BLaER1 (cell line): Measurements from ENCODE around the gene KIF4B.

Experiments used
- H3K27ac ChIP-seq: shearing (Covaris generic); formaldehyde crosslinking; 2 replicates; pipeline ENCODE4 v1.8.1; 2022
- H3K27me3 ChIP-seq: shearing (Covaris generic); formaldehyde crosslinking; 2 replicates; pipeline ENCODE4 v1.8.1; 2022
- H3K36me3 ChIP-seq: shearing (Covaris generic); formaldehyde crosslinking; 2 replicates; pipeline ENCODE4 v1.8.1; 2022
- H3K4me1 ChIP-seq: shearing (Covaris generic); formaldehyde crosslinking; 2 replicates; pipeline ENCODE4 v1.8.1; 2022
- H3K4me2 ChIP-seq: shearing (Covaris generic); formaldehyde crosslinking; 2 replicates; pipeline ENCODE4 v1.8.1; 2022
- H3K4me3 ChIP-seq: shearing (Covaris generic); formaldehyde crosslinking; 2 replicates; pipeline ENCODE4 v1.8.1; 2022
- H3K9ac ChIP-seq: shearing (Covaris generic); formaldehyde crosslinking; 2 replicates; pipeline ENCODE4 v1.8.1; 2022
- H3K9me3 ChIP-seq: shearing (Covaris generic); formaldehyde crosslinking; 2 replicates; pipeline ENCODE4 v1.8.1; 2022
- H4K20me1 ChIP-seq: shearing (Covaris generic); formaldehyde crosslinking; 2 replicates; pipeline ENCODE4 v1.8.1; 2022
- Cebpa-rat ChIP-seq: shearing (Covaris generic); IDR thresholded peaks from 2 replicates; pipeline ENCODE4 v1.8.1; 2022

KIF4B gene

DNA sequence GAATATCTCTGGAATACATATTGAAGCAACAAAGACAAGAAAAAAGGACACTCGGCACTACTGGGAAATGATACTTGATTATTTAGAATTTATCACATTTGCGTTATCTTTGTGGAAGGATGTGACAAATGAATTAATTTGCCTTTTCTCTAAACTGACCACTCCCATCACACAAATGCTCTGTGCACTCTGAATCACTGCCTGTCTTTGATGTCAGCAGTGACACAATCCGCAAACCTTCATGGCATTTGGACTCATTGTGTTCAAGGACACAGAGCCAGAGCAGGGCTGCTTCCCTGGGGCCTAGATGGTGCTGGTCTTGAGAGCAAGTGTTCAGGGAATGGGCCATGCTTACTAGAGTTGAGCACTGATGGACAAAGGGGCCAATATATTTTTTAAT is 4.9 kb upstream of the KIF4B start:
- TF ChIP-seq Cebpa-rat = no peak
- Histone ChIP-seq H3K27me3 (no peaks in the 10 kb centered on the region), H3K9me3 (peaks cover 10% of the 10 kb centered on the region)

DNA sequence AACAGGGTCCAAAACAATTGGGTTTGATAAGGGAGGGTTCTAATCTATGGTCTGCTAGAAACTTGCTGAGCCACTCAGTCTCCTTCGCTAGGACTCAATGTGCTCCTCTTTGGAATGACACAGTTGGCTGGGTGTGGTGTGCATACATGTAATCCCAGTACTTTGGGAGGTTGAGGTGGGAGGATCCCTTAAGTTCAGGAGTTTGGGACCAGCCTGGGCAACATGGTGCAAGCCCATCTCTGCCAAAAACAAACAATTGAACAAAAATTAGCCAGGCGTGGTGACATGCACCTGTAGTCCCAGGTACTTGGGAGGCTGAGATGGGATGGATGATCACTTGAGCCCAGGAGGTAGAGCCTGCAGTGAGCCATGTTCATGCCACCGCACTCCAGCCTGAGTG is 2.7 kb upstream of the KIF4B start:
- no peaks in the 10 kb centered on the region for H3K27me3 ChIP-seq
- H3K4me2 ChIP-seq = no peak overlapping the region
- no peak overlapping the region for H3K27ac ChIP-seq
- no peaks in the 10 kb centered on the region for H3K9me3 ChIP-seq
- H3K4me1 ChIP-seq = no peaks in the 10 kb centered on the region
- H3K9ac ChIP-seq = no peak overlapping the region
- H4K20me1 ChIP-seq = no peaks in the 10 kb centered on the region
- H3K4me3 ChIP-seq = no peak overlapping the region
- no peak for TF ChIP-seq Cebpa-rat
- no peaks in the 10 kb centered on the region for H3K36me3 ChIP-seq

More for the DNA sequence above, 4.9 kb upstream of the KIF4B start:
- no peak overlapping the region for H3K4me2 ChIP-seq
- H3K27ac ChIP-seq = no peak overlapping the region
- H3K9ac ChIP-seq = no peak overlapping the region
- H4K20me1 ChIP-seq = no peaks in the 10 kb centered on the region
- no peak overlapping the region for H3K4me3 ChIP-seq
- no peaks in the 10 kb centered on the region for H3K36me3 ChIP-seq
- no peaks in the 10 kb centered on the region for H3K4me1 ChIP-seq

DNA sequence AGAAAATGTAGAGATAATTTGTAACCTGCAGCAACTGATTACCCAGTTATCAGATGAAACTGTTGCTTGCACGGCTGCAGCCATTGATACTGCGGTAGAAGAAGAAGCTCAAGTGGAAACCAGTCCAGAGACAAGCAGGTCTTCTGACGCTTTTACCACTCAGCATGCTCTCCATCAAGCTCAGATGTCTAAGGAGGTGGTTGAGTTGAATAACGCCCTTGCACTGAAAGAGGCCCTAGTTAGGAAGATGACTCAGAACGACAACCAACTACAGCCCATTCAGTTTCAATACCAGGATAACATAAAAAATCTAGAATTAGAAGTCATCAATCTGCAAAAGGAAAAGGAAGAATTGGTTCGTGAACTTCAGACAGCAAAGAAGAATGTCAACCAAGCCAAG is 1.7 kb downstream of the KIF4B start:
- peaks cover 7% of the 10 kb centered on the region for H3K9me3 ChIP-seq
- no peak overlapping the region for H3K4me3 ChIP-seq
- TF ChIP-seq Cebpa-rat = no peak
- H3K4me2 ChIP-seq = no peak overlapping the region
- no peaks in the 10 kb centered on the region for H3K36me3 ChIP-seq
- H3K27me3 ChIP-seq = no peaks in the 10 kb centered on the region
- no peaks in the 10 kb centered on the region for H4K20me1 ChIP-seq
- no peak overlapping the region for H3K27ac ChIP-seq
- no peaks in the 10 kb centered on the region for H3K4me1 ChIP-seq
- no peak overlapping the region for H3K9ac ChIP-seq

DNA sequence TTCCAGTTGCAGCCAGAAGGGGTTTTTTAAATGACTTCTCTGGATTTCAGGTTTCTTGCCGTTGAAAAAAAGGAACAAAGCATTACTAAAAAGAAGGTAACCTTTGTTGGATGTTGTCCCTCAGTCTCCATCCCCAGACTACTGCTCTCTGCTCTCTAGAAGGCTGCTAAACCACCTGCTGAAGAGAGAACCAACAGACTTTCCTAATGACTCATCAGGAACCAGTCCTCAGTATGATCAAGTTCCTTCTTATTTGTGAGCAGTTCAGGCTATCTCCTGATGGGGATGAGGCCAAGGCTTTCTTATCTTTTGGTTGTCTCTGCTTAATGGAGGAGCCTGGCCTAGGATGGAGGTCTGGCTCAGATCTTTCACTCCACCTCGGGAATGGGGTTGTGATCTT is 4.1 kb downstream of the KIF4B start:
- no peak overlapping the region for H3K9ac ChIP-seq
- no peaks in the 10 kb centered on the region for H4K20me1 ChIP-seq
- peaks cover 7% of the 10 kb centered on the region for H3K9me3 ChIP-seq
- no peaks in the 10 kb centered on the region for H3K27me3 ChIP-seq
- no peaks in the 10 kb centered on the region for H3K36me3 ChIP-seq
- H3K4me3 ChIP-seq = no peak overlapping the region
- H3K4me1 ChIP-seq = no peaks in the 10 kb centered on the region
- H3K27ac ChIP-seq = no peak overlapping the region
- no peak for TF ChIP-seq Cebpa-rat
- no peak overlapping the region for H3K4me2 ChIP-seq

DNA sequence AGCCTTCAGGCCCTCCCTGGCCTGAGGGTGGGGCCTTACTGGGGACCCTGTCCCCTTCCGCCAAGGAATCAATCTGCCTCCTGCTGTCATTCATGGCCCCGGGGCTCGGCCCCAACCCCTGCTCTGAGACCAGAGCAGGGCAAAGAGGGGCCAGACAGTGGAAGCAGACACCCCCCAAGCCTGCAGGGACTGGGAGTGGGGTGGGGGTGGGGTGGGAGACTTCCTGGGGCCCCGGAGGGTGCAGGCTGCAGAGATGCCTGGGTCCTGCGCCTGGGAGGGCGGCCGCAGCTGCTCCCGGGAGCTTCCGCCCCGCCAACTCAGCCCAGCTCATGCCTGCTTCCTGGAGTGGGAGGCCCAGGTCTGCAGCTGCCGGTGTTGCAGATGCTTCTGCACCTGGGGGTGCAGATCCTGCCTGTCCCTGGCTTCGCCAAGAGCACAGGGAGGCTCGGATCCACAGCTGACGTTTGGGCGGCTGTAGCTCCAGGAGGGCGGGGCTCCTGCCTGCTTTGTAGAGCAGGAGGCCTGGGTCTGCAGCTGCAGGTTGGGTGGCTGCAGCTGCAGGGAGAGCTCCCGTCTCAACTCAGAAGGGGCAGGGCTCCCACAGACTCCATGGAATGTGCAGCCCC is 6.2 kb downstream of the KIF4B start:
- Histone ChIP-seq H3K4me1 (no peaks in the 10 kb centered on the region), H3K27ac (no peak overlapping the region), H4K20me1 (no peaks in the 10 kb centered on the region), H3K9me3 (peaks cover 7% of the 10 kb centered on the region), H3K4me2 (no peak overlapping the region), H3K36me3 (no peaks in the 10 kb centered on the region), H3K27me3 (no peaks in the 10 kb centered on the region), H3K9ac (no peak overlapping the region), H3K4me3 (no peak overlapping the region)
- no peak for TF ChIP-seq Cebpa-rat

DNA sequence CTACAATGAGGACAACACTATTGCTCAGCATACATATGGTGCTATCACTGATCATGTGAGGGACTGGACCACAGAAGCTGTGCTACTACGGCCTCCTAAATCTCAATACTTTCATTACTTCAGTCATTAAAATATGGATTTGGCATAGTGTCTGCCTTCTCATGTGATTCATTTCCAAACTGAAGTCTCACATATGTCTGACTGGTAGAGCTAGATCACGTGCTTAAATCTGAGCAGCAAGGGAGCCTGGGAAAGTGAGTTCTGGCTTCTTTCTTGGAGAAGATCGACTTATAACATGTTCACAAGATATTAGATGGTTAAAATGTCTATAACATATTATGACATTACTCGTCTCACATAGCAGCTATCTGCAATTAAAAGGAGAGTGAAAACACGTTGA is 8.3 kb downstream of the KIF4B start:
- Histone ChIP-seq H3K27ac (no peak overlapping the region), H3K36me3 (no peaks in the 10 kb centered on the region)
- TF ChIP-seq Cebpa-rat = no peak

DNA sequence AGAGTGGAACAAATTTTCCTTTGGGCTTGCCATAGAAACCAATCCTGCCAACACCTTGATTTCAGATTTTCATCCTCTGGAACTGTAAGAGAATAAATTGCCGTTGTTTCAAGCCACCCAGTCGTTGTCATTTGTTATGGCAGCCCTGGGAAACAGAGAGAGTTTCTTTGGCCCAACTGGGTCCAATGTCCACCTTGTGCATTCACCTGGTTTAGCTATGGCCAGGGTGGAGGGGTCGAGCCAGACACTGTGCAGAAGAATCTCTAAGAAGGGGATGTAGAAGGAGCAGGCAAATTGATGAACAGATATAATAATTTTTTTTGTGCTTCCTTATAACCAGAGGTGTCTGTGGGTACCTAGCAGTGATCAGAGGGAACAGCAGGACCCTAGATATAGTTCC is 9.8 kb downstream of the KIF4B start:
- H3K4me2 ChIP-seq = no peak overlapping the region
- peaks cover 16% of the 10 kb centered on the region for H3K9me3 ChIP-seq
- H3K4me3 ChIP-seq = no peak overlapping the region
- no peak for TF ChIP-seq Cebpa-rat
- H3K36me3 ChIP-seq = no peaks in the 10 kb centered on the region
- no peaks in the 10 kb centered on the region for H3K27me3 ChIP-seq
- H3K27ac ChIP-seq = no peak overlapping the region
- no peaks in the 10 kb centered on the region for H4K20me1 ChIP-seq
- no peak overlapping the region for H3K9ac ChIP-seq
- H3K4me1 ChIP-seq = no peaks in the 10 kb centered on the region

More for the DNA sequence above, 8.3 kb downstream of the KIF4B start:
- H3K4me3 ChIP-seq = no peak overlapping the region
- H3K27me3 ChIP-seq = no peaks in the 10 kb centered on the region
- no peaks in the 10 kb centered on the region for H4K20me1 ChIP-seq
- H3K4me1 ChIP-seq = no peaks in the 10 kb centered on the region
- H3K9ac ChIP-seq = no peak overlapping the region
- peaks cover 7% of the 10 kb centered on the region for H3K9me3 ChIP-seq
- no peak overlapping the region for H3K4me2 ChIP-seq

DNA sequence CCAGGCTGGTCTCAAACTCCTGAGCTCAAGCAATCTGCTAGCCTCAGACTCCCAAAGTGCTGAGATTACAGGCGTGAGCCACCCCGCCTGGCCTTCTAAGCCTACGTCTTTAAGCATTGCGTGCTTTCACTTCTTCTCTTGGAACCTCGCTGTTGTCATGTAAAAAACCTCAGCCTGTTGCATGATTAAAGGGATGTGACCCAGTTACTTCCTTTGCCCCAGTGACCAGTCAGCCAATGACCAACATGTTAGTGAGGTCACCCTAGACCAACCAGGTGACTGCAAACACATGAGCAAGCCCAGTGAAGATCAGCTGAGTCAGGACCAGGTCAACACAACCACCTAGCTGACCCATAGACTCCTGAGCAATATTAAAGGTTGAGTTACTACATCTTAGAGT is 10.5 kb downstream of the KIF4B start:
- Histone ChIP-seq H3K4me2 (no peak overlapping the region), H3K27me3 (no peaks in the 10 kb centered on the region), H3K9me3 (peaks cover 18% of the 10 kb centered on the region), H3K27ac (no peak overlapping the region), H4K20me1 (no peaks in the 10 kb centered on the region), H3K36me3 (no peaks in the 10 kb centered on the region), H3K4me3 (no peak overlapping the region), H3K4me1 (no peaks in the 10 kb centered on the region), H3K9ac (no peak overlapping the region)
- no peak for TF ChIP-seq Cebpa-rat

DNA sequence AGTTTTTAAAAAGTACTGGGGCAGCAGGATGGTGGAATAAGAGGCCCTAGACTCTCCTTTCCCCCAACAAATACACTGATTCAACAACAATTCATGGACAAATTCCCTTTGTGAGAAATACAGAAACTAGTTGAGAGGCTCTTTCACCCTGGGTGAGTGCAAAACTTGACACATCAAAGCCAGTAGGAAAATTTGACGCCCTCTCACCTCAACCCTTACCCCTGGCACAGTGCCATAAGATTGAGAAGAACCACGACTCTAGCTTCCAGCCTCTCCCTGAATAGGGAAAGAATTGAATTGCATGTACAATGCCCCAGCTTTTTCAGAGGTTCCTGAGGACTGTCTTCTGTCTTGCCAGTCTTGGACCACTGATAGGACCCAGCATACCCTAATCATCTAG is 12.3 kb downstream of the KIF4B start:
- Histone ChIP-seq H3K27me3 (no peaks in the 10 kb centered on the region), H3K4me2 (no peak overlapping the region), H3K4me1 (no peaks in the 10 kb centered on the region), H3K4me3 (no peak overlapping the region), H4K20me1 (no peaks in the 10 kb centered on the region), H3K9ac (no peak overlapping the region), H3K27ac (no peak overlapping the region), H3K36me3 (no peaks in the 10 kb centered on the region), H3K9me3 (peaks cover 19% of the 10 kb centered on the region; the same call in 1 of the 2 replicates)
- TF ChIP-seq Cebpa-rat = no peak

DNA sequence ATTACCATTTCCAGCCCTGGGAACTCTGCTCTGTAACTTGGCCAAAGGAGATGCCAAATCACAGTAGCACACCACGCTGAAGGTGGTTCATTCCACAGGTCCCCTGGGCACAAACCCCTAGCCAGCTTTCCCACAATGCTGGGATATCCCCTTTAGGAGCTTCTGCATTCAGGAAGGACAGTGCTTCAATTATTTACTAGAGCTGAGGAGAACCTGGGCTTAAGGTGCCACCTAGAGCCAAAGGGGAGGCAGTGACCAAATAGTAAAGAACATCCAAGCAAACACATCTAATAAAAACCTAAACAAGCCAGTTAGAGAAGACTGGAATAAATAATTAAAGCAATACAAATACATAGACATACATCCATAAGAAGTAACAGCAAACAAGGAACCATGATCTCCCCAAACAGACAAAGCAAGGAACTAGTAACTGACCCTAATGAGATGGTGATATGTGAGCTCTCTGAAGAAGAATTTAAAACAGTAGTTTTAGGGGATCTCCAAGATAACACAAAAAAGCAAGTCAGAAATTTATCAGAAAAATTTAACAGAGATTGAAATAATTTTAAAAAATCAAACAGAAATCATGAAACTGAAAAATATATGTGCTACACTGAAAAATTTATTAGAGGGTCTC is 14.6 kb downstream of the KIF4B start:
- Histone ChIP-seq H3K4me3 (no peak overlapping the region), H3K4me2 (no peak overlapping the region), H3K9ac (no peak overlapping the region), H3K9me3 (peaks cover 19% of the 10 kb centered on the region; the same call in 1 of the 2 replicates), H3K27me3 (no peaks in the 10 kb centered on the region), H3K27ac (no peak overlapping the region), H3K36me3 (no peaks in the 10 kb centered on the region), H3K4me1 (no peaks in the 10 kb centered on the region), H4K20me1 (no peaks in the 10 kb centered on the region)
- TF ChIP-seq Cebpa-rat = no peak
